ENCODE measurements around the gene GTPBP6.

The GTPBP6 gene

DNA sequence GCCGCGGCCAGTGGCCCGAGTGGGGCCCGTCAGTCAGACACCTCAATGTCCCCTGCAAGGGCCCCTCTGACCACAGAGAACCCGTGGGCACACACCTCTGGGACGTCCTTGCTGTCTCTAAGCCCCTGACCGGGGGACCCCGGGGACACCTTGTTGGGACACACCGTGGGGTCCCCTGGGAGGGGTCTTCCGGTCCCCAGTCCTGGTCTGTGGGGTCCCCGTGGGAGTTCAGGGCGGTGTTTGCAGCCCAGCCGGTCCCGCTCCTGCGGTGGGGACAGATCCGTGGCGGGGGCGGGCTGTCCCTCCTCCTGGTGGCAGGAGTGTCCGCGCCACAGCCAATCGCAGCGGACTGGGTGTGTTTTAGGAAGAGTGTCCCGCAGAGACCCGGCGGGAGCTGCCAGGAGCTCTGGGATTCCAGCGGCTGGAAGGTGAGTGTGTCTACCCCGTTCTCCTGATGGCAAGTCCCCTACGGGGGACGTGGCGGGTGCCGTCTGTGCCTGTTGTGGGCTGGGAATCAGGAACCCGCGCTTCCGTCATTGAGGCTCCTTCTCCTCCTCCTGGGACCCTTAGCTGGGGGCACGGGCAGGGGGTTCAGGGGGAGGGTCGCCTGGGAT is 42.5 kb downstream of the GTPBP6 start:
- Histone ChIP-seq H3F3A (ENCODE audit: insufficient read depth, low read length) (no peaks in the 10 kb centered on the region; the same call in 1 of the 2 replicates), H4K20me1 (ENCODE audit: insufficient read depth, low read length) (no peaks in the 10 kb centered on the region), H3K9ac (ENCODE audit: low read length) (peak overlapping the region; percentile 49; the same call in 1 of the 2 replicates), H3K9me2 (ENCODE audit: low read depth, low read length) (no peaks in the 10 kb centered on the region), H3K27ac (ENCODE audit: low read depth, low read length, poor library complexity, severe bottlenecking) (no peak overlapping the region), H3K79me2 (ENCODE audit: insufficient read depth, low read length) (no peaks in the 10 kb centered on the region), H3K4me3 (ENCODE audit: low read depth, low read length, poor library complexity, severe bottlenecking) (peak overlapping the region; percentile 54), H3K36me3 (ENCODE audit: insufficient read depth, low read length) (no peaks in the 10 kb centered on the region), H3K4me1 (ENCODE audit: insufficient read depth, low read length, severe bottlenecking) (peaks cover 25% of the 10 kb centered on the region), H3K27me3 (ENCODE audit: insufficient read depth, low read length) (peaks cover 5% of the 10 kb centered on the region; the same call in 1 of the 2 replicates), H2AFZ (ENCODE audit: low read length) (no peak overlapping the region), H3K4me2 (ENCODE audit: low read length) (peak overlapping the region; percentile 65), H3K9me3 (ENCODE audit: low read length) (no peaks in the 10 kb centered on the region)
- TF ChIP-seq EZH2 (IDR thresholded peaks at IDR 0.05; ENCODE audit: borderline replicate concordance, low read length) (no peak), CTCF (IDR thresholded peaks at IDR 0.05; ENCODE audit: low read length) (no peak)

DNA sequence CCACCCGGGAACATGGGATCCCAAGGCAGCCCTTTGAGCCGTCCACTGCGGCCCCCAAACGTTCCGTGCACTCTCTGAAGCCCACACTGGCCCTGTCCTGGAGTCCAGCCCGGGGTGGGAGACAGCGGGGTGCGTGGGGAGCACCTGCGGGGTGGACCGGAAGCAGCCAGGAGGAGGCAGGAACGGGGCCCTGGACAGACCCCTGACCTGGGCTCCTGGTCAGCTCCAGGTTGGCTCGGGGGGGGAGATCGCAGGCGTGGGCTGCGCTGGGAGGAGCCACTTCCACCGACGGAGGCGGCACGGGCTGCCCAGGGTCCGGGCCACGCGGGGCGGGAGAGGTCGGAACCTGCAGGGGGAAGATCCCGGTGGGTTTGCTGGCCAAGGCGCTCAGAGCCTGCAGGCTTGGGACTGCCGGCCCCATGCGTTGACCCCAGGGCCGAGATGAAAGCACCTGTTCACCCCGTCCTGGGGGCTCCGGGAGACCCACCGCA is 43.1 kb downstream of the GTPBP6 start:
- Histone ChIP-seq H3K9me2 (ENCODE audit: low read depth, low read length) (no peaks in the 10 kb centered on the region), H3K27ac (ENCODE audit: low read depth, low read length, poor library complexity, severe bottlenecking) (no peak overlapping the region), H3K4me1 (ENCODE audit: insufficient read depth, low read length, severe bottlenecking) (peaks cover 25% of the 10 kb centered on the region), H3K4me3 (ENCODE audit: low read depth, low read length, poor library complexity, severe bottlenecking) (peak overlapping the region; percentile 54), H3K9me3 (ENCODE audit: low read length) (no peaks in the 10 kb centered on the region), H3F3A (ENCODE audit: insufficient read depth, low read length) (no peaks in the 10 kb centered on the region; the same call in 1 of the 2 replicates), H3K9ac (ENCODE audit: low read length) (no peak overlapping the region; the same call in 1 of the 2 replicates), H3K27me3 (ENCODE audit: insufficient read depth, low read length) (peaks cover 5% of the 10 kb centered on the region; the same call in 1 of the 2 replicates), H3K4me2 (ENCODE audit: low read length) (peak overlapping the region; percentile 65), H4K20me1 (ENCODE audit: insufficient read depth, low read length) (no peaks in the 10 kb centered on the region), H3K36me3 (ENCODE audit: insufficient read depth, low read length) (no peaks in the 10 kb centered on the region), H3K79me2 (ENCODE audit: insufficient read depth, low read length) (no peaks in the 10 kb centered on the region), H2AFZ (ENCODE audit: low read length) (no peak overlapping the region)
- no peak for TF ChIP-seq EZH2 (IDR thresholded peaks at IDR 0.05; ENCODE audit: borderline replicate concordance, low read length)
- no peak for TF ChIP-seq CTCF (IDR thresholded peaks at IDR 0.05; ENCODE audit: low read length)

DNA sequence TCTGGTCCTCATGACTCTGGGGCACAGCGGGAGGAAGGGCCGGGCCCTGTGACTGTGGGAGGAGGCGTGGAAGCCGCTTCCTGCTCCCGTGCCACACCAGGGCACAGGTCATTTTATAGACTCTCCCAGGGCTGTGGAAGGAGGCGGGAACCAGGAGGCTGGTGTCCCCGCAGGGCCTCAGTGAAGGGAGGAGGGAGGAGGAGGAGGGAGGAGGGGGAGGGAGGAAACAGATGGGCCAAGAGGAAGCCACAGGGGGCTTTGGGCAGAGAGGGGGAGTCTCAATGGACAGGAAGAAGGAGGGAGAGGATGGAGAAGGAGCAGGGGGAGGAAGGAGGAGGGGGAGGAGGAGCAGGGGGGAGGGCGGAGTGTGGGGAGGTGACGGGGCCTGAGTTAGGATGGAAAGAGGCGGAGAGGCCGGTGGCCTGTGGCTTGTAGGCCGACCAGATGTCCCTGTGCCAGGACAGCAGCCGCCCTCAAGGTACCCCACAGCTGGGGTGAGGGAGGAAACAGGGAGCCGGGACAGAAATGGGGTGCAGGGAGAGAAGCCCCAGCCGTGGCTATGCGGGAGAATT is 43.6 kb downstream of the GTPBP6 start:
- H3K4me1 ChIP-seq (ENCODE audit: insufficient read depth, low read length, severe bottlenecking) = peaks cover 25% of the 10 kb centered on the region
- no peak overlapping the region for H3K4me3 ChIP-seq (ENCODE audit: low read depth, low read length, poor library complexity, severe bottlenecking)
- no peaks in the 10 kb centered on the region; the same call in 1 of the 2 replicates for H3F3A ChIP-seq (ENCODE audit: insufficient read depth, low read length)
- no peaks in the 10 kb centered on the region for H3K9me3 ChIP-seq (ENCODE audit: low read length)
- no peaks in the 10 kb centered on the region for H3K9me2 ChIP-seq (ENCODE audit: low read depth, low read length)
- H3K4me2 ChIP-seq (ENCODE audit: low read length) = no peak overlapping the region
- no peak for TF ChIP-seq CTCF (IDR thresholded peaks at IDR 0.05; ENCODE audit: low read length)
- no peak for TF ChIP-seq EZH2 (IDR thresholded peaks at IDR 0.05; ENCODE audit: borderline replicate concordance, low read length)
- H3K27me3 ChIP-seq (ENCODE audit: insufficient read depth, low read length) = peaks cover 5% of the 10 kb centered on the region; the same call in 1 of the 2 replicates
- no peak overlapping the region for H3K27ac ChIP-seq (ENCODE audit: low read depth, low read length, poor library complexity, severe bottlenecking)
- H3K9ac ChIP-seq (ENCODE audit: low read length) = no peak overlapping the region
- no peak overlapping the region for H2AFZ ChIP-seq (ENCODE audit: low read length)
- no peaks in the 10 kb centered on the region for H4K20me1 ChIP-seq (ENCODE audit: insufficient read depth, low read length)
- H3K79me2 ChIP-seq (ENCODE audit: insufficient read depth, low read length) = no peaks in the 10 kb centered on the region
- no peaks in the 10 kb centered on the region for H3K36me3 ChIP-seq (ENCODE audit: insufficient read depth, low read length)

All from OCI-LY1 (cell line).